Measurements from ENCODE around the gene CCDC86. TPM values are rescaled to one million over a fixed set of nuclear protein-coding genes. Genes with fewer than 3 reads are reported as not detected.

CCDC86 gene, protein sequence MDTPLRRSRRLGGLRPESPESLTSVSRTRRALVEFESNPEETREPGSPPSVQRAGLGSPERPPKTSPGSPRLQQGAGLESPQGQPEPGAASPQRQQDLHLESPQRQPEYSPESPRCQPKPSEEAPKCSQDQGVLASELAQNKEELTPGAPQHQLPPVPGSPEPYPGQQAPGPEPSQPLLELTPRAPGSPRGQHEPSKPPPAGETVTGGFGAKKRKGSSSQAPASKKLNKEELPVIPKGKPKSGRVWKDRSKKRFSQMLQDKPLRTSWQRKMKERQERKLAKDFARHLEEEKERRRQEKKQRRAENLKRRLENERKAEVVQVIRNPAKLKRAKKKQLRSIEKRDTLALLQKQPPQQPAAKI
- 11.6 TPM for total RNA-seq

DNA sequence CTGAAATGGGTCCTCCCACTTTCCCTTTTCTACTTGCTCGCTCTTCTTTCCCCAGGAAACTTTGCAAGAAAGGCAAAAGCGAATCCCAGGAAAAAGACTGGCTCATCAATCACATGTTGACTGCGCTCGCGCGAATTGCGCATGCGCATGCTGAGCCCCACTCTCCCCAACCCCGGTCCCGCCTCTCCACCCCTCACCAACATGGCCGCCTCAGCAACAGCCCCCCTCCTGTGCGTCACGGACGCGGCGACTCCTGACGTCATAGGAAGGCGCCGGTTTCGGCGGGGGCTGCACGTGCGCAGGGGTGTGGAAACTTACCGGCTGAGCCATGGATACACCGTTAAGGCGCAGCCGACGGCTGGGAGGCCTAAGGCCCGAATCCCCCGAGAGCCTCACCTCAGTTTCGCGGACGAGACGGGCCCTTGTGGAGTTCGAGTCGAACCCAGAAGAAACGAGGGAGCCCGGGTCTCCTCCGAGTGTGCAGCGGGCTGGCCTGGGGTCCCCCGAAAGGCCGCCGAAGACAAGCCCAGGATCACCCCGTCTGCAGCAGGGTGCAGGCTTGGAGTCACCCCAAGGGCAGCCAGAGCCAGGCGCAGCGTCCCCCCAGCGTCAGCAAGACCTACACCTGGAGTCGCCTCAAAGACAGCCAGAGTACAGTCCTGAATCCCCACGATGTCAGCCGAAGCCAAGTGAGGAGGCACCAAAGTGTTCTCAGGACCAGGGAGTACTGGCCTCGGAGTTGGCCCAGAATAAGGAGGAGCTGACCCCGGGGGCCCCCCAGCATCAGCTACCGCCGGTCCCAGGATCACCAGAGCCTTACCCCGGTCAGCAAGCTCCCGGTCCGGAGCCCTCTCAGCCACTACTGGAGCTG lies at the start of gene CCDC86:
Gene CCDC86, plus strand, starts transcription at position 317 of the 871 bp plus-strand sequence. Its CDS starts 12 bp downstream, at position 329.

DNA sequence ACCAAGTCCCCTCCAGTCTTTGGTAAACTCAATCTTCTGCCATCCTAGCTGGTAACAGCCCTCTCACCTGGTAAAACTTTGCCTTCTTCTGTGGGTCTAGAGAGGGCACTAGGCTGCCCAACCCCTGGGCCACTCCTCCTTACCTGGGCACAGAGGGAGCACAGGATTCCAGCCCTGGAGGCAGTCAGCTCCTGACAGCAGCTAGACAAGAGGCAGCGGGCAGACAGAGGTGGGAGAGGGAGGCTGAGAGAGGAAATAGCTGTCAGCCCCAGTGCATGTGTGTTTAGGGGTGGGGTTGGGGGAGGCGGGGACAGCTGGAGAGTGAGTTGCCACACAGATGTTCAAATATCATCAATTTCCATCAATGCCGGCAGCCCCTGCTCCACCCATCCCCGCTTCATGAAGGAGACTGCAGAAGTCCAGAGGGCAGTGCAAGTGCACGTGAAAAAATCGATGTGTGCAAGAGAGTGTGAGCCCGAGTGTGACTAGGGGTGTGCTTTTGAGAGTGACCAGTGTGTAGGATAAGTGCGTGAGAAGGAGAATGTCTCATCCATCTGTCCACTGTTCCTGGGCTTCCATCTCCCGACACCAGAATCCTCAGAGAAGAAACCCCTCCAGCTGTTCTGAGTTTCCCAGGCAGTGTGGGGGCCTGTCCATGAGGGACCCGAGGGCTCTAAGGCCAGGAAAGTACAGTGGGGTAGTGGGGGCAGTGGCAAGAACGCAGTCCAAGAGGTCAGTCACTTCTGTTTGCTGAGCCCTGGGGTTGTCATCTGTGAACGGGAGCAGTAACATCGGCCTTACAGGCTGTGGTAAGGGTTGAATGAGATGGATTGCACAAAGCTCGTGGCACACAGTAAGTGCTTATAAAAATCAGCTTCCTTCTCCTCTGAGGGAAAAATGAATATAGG lies 14.1 kb downstream of the CCDC86 start, which contains the start of gene PTGDR2:
Gene PTGDR2, minus strand, starts transcription at position 225 of the 908 bp plus-strand sequence. CDS start 2,228 bp downstream, outside the sequence.

DNA sequence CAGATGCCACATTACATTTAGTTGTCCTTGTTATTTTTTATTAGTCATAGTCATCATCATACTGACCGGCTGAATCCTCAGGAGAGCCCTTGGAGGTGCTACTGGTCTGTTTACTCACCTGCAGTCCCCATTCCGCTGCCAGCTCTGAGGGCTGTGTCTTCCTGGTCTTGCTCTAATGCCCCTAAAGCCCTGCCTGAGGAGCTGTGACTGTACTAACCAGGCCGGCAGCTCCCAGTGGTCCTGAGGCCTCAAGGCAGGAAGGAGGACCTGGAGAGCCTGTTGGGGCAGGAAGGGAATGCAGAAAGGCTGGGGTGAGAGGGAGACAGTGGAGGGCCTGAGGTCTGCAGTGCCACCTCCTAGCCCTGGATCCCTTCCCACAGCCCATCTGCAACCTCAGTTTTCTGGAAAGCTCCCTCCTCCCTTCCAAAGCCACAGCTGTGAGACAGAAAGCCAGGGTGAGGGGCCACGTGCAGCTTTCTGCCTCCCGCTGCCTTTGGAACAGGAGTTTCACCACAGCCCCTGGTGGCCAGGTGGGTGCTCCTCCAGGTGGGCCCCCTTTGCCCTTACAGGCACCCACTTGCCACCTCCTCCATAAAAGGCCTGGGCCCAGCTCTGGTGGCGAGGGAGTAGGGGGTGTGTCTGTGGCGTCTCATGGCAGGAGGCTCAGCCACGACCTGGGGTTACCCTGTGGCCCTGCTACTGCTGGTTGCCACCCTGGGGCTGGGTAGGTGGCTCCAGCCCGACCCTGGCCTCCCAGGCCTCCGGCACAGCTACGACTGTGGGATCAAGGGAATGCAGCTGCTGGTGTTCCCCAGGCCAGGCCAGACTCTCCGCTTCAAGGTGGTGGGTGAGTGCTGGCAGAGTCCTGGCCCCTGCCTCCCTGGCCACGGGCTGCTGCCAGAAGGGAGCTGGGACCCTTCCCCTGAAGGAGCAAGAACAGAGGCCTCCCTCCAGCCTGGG lies 25.3 kb downstream of the CCDC86 start, which contains the start of gene ZP1:
Gene ZP1, plus strand, starts transcription at position 632 of the 960 bp plus-strand sequence. Its CDS starts 20 bp downstream, at position 652.

Other genes with a start within 250 kb of the CCDC86 start
- gene MS4A8, start 142.5 kb upstream of the CCDC86 start, total RNA-seq = 0.29 TPM
- not detected for gene MS4A18, start 117.4 kb upstream of the CCDC86 start, total RNA-seq
- gene MS4A15, start 85.2 kb upstream of the CCDC86 start, total RNA-seq = not detected
- gene MS4A10, start 56.8 kb upstream of the CCDC86 start, total RNA-seq = not detected
- gene PTGDR2, start 13.8 kb downstream of the CCDC86 start, total RNA-seq = 1.3 TPM
- not detected for gene ZP1, start 25.4 kb downstream of the CCDC86 start, total RNA-seq
- 78.2 TPM for gene PRPF19, start 64.5 kb downstream of the CCDC86 start, total RNA-seq
- 72.7 TPM for gene TMEM109, start 72.0 kb downstream of the CCDC86 start, total RNA-seq
- gene TMEM132A, start 82.3 kb downstream of the CCDC86 start, total RNA-seq = 55.6 TPM
- 21.6 TPM for gene SLC15A3, start 110.1 kb downstream of the CCDC86 start, total RNA-seq
- gene CD6, start 129.6 kb downstream of the CCDC86 start, total RNA-seq = 1.2 TPM

All from metanephros (tissue), 1 donor.